Upper lobe of left lung (tissue), 4 donors: ENCODE results near the gene RPEL1.

Experiments used
- EP300 ChIP-seq, 4 donors: sonication (generic); formaldehyde crosslinking; IDR thresholded peaks; one replicate each; pipeline ENCODE4 v1.5.1; 2017; ENCODE audit warnings: antibody characterized with exemption in 4 of 4, control low read depth in 2 of 4
- POLR2A ChIP-seq, 4 donors: fragments of 450-650 bp; IDR thresholded peaks; one replicate each; pipeline ENCODE4 v1.5.1; 2016 to 2017; ENCODE audit warnings: antibody characterized with exemption in 4 of 4, mild to moderate bottlenecking in 2 of 4
- POLR2AphosphoS5 ChIP-seq, 2 donors: sonication (generic); formaldehyde crosslinking; IDR thresholded peaks; one replicate each; pipeline ENCODE4 v1.5.1; 2017; ENCODE audit warnings: antibody characterized with exemption in 2 of 2
- TF ChIP-seq, protein P1 (sequence below), 6 experiments: fragments of 450-650 bp in 4 of 6; fragments of 200-600 bp in 2 of 6; sonication (generic) in 2 of 6; IDR thresholded peaks; one replicate each; pipeline ENCODE4 v1.5.1; 2016 to 2019; ENCODE audit warnings: antibody characterized with exemption in 6 of 6

DNA sequence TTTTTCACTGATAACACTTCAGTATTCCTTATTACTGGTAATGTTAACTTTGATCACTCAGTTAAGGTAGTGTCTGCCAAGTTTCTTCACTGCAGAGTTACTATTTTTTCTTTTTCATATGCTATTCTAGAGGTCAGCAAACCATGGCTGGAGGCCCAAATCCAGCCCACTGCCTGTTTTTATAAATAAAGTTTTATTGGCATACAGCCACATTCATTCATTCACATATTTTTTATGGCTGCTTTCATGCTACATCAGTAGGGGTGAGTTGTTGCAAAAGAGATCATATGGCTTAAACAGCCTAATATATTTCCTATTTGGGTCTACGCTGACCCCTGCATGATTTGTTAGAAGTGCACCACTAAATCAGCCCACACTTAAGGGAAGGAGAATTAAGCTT, 10.9 kb downstream of the RPEL1 start:
- TF ChIP-seq, protein P1, sequence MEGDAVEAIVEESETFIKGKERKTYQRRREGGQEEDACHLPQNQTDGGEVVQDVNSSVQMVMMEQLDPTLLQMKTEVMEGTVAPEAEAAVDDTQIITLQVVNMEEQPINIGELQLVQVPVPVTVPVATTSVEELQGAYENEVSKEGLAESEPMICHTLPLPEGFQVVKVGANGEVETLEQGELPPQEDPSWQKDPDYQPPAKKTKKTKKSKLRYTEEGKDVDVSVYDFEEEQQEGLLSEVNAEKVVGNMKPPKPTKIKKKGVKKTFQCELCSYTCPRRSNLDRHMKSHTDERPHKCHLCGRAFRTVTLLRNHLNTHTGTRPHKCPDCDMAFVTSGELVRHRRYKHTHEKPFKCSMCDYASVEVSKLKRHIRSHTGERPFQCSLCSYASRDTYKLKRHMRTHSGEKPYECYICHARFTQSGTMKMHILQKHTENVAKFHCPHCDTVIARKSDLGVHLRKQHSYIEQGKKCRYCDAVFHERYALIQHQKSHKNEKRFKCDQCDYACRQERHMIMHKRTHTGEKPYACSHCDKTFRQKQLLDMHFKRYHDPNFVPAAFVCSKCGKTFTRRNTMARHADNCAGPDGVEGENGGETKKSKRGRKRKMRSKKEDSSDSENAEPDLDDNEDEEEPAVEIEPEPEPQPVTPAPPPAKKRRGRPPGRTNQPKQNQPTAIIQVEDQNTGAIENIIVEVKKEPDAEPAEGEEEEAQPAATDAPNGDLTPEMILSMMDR (IDR thresholded peaks at IDR 0.05), result no peak
- no peak for TF ChIP-seq POLR2A (IDR thresholded peaks at IDR 0.05)
- TF ChIP-seq EP300 (IDR thresholded peaks at IDR 0.05), result no peak
- TF ChIP-seq POLR2AphosphoS5 (IDR thresholded peaks at IDR 0.05), result no peak
